GM12891 (cell line): ENCODE data around the gene GAS7.

Experiments used
- PAX5 ChIP-seq: IDR thresholded peaks from 2 replicates; pipeline ENCODE4 v1.6.1; 2011; ENCODE audit warnings: low read length, moderate library complexity, mild to moderate bottlenecking; ENCODE audit not compliant: insufficient read depth, severe bottlenecking
- POLR2A ChIP-seq: IDR thresholded peaks from 2 replicates; pipeline ENCODE4 v1.6.1; 2011; ENCODE audit warnings: low read depth, low read length, control low read depth
- POLR2AphosphoS5 ChIP-seq: IDR thresholded peaks from 2 replicates; pipeline ENCODE4 v1.6.1; 2011; ENCODE audit warnings: low read depth, low read length, control low read depth
- POU2F2 ChIP-seq: IDR thresholded peaks from 2 replicates; pipeline ENCODE4 v1.6.1; 2011; ENCODE audit warnings: low read depth, mild to moderate bottlenecking, control low read depth, low read length, moderate library complexity
- SPI1 ChIP-seq: IDR thresholded peaks from 2 replicates; pipeline ENCODE4 v1.6.1; 2011; ENCODE audit warnings: low read depth, low read length, control low read depth
- TAF1 ChIP-seq: IDR thresholded peaks from 2 replicates; pipeline ENCODE4 v1.6.1; 2011; ENCODE audit warnings: low read depth, low read length, control low read depth

GRCh38 chr17:10207153-10207552, 8.7 kb upstream of the GAS7 start:
- TF ChIP-seq POLR2AphosphoS5 (no peak), POLR2A (no peak), SPI1 (no peak), TAF1 (no peak), PAX5 (no peak), POU2F2 (no peak)
